Smooth muscle cell (in vitro differentiated cells): ENCODE results near the gene TMCC1. TPM values are rescaled to one million over a fixed set of nuclear protein-coding genes. Genes with fewer than 3 reads are reported as not detected.

Experiments
- DNase-seq: peaks from one replicate; lab custom pipeline; 2025; ENCODE audit not compliant: unreplicated experiment; lab: John Stamatoyannopoulos, UW
- H2AFZ ChIP-seq: fragments of 200-600 bp; sonication (generic); 2 replicates; pipeline ENCODE4 v1.6.0; 2016; ENCODE audit warnings: antibody characterized with exemption, low read depth, mild to moderate bottlenecking
- H3F3A ChIP-seq: fragments of 200-600 bp; sonication (generic); 2 replicates; pipeline ENCODE4 v1.6.0; 2017; ENCODE audit warnings: antibody characterized with exemption, low read depth
- H3K27ac ChIP-seq: fragments of 200-600 bp; sonication (generic); 2 replicates; pipeline ENCODE4 v1.5.1; 2016; ENCODE audit warnings: low read depth, mild to moderate bottlenecking
- H3K27me3 ChIP-seq: fragments of 200-600 bp; sonication (generic); 2 replicates; pipeline ENCODE4 v1.6.1; 2016; ENCODE audit warnings: low read depth, mild to moderate bottlenecking
- H3K36me3 ChIP-seq: fragments of 200-600 bp; sonication (generic); 2 replicates; pipeline ENCODE4 v1.5.1; 2016; ENCODE audit warnings: low read depth
- H3K4me1 ChIP-seq: fragments of 200-600 bp; sonication (generic); 2 replicates; pipeline ENCODE4 v1.5.1; 2016; ENCODE audit warnings: low read depth
- H3K4me2 ChIP-seq: fragments of 200-600 bp; sonication (generic); 2 replicates; pipeline ENCODE4 v1.6.0; 2016; ENCODE audit warnings: mild to moderate bottlenecking
- H3K4me3 ChIP-seq: fragments of 200-600 bp; sonication (generic); 2 replicates; pipeline ENCODE4 v1.5.1; 2016; ENCODE audit warnings: mild to moderate bottlenecking
- H3K79me2 ChIP-seq: fragments of 200-600 bp; sonication (generic); 2 replicates; pipeline ENCODE4 v1.6.0; 2016; ENCODE audit warnings: low read depth, mild to moderate bottlenecking
- H3K9ac ChIP-seq: fragments of 200-600 bp; sonication (generic); 2 replicates; pipeline ENCODE4 v1.6.0; 2016; ENCODE audit warnings: low read depth
- H3K9me3 ChIP-seq: fragments of 200-600 bp; sonication (generic); replicated peaks from 2 replicates; pipeline ENCODE4 v1.5.1; 2016; ENCODE audit warnings: low read depth
- H4K20me1 ChIP-seq: fragments of 200-600 bp; sonication (generic); 2 replicates; pipeline ENCODE4 v1.6.0; 2016; ENCODE audit warnings: low read depth
- CTCF ChIP-seq: fragments of 200-600 bp; sonication (generic); IDR thresholded peaks from 2 replicates; pipeline ENCODE4 v1.5.1; 2017; ENCODE audit warnings: borderline replicate concordance, mild to moderate bottlenecking, antibody characterized with exemption; ENCODE audit not compliant: insufficient read depth, poor library complexity, severe bottlenecking
- WGBS: methylation state at CpG from one replicate; pipeline ENCODE4 v1.1.7; 2016; ENCODE audit warnings: low lambda C conversion rate; 5-methylcytosine and 5-hydroxymethylcytosine counted together
- polyA plus RNA-seq: library from polyadenylated mRNA; unstranded; fragments of >200 nt; fragmentation: Nextera tagmentation; extraction: Ambion mirVana; gene quantifications from 2 replicates; pipeline ENCODE4 v1.2.1, GENCODE V29; 2016
- total RNA-seq: library from RNA; depleted of rRNA; stranded (reverse); fragments of >200 nt; gene quantifications from 2 replicates; pipeline ENCODE4 v1.2.3, GENCODE V29; 2014

TMCC1 gene
- total and polyA plus RNA-seq, 2 experiments from 2014 or later = 5.3 to 17.8 TPM

DNA sequence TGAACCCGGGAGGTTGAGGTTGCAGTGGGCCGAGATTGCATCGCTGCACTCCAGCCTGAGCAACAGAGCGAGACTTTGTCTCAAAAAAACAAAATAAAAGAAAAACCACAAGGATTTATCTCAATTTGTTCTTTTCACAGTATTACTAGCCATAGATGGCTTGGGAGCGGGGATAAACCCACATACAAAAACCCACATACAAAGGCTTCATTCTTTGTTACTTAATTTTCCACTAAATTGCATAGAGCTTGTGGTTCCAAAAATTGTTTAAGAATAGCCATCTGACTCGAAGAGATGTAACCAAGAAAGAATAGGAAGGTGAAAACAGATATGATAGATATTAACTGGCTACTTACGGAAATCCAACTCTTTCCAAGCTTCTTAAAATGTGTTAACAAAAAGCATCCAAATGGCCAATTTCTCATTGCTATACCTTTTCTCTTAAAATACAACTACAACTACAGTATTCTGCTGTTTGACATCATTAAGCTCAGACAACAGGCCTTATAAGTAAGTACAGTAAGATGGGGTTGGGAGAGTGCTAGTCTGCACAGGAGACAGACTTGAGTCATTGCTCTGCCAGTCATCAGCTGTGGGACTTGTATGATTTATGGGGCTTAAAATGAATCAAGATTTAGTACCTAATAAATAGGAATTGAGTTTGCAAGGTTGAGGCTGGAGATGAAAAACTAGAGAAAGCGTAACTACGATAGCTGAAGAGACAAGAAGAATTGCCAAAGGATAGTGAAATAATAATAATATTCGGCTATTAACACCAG is 190.4 kb downstream of the TMCC1 start:
- no peaks in the 10 kb centered on the region for H3F3A ChIP-seq
- H3K9me3 ChIP-seq = no peaks in the 10 kb centered on the region
- no peak overlapping the region for H3K4me3 ChIP-seq
- no peak overlapping the region for H2AFZ ChIP-seq
- peaks cover 34% of the 10 kb centered on the region for H3K4me1 ChIP-seq
- no peak for DNase-seq
- 79% methylated on average over 10 of the region's 10 CpGs for WGBS
- H3K9ac ChIP-seq = no peak overlapping the region
- H3K79me2 ChIP-seq = peaks cover 15% of the 10 kb centered on the region
- no peaks in the 10 kb centered on the region for H3K27me3 ChIP-seq
- TF ChIP-seq CTCF = no peak
- no peak overlapping the region for H3K4me2 ChIP-seq
- peaks cover 35% of the 10 kb centered on the region for H4K20me1 ChIP-seq
- H3K36me3 ChIP-seq = no peaks in the 10 kb centered on the region
- peak overlapping the region; percentile 57 for H3K27ac ChIP-seq

GRCh38 chr3:129701161-129701560 is 192.3 kb downstream of the TMCC1 start:
- no peaks in the 10 kb centered on the region for H3K27me3 ChIP-seq
- no peak for TF ChIP-seq CTCF
- H2AFZ ChIP-seq = no peak overlapping the region
- no peak overlapping the region for H3K4me3 ChIP-seq
- no peaks in the 10 kb centered on the region for H3F3A ChIP-seq
- H3K4me2 ChIP-seq = no peak overlapping the region
- H3K9me3 ChIP-seq = no peaks in the 10 kb centered on the region
- no peak overlapping the region for H3K9ac ChIP-seq
- DNase-seq = no peak
- peaks cover 34% of the 10 kb centered on the region for H3K4me1 ChIP-seq
- H3K79me2 ChIP-seq = peaks cover 17% of the 10 kb centered on the region
- H3K36me3 ChIP-seq = no peaks in the 10 kb centered on the region
- no peak overlapping the region for H3K27ac ChIP-seq
- WGBS = 85% methylated on average over 4 of the region's 4 CpGs
- peaks cover 29% of the 10 kb centered on the region for H4K20me1 ChIP-seq

GRCh38 chr3:129699612-129700011 is 193.9 kb downstream of the TMCC1 start:
- TF ChIP-seq CTCF = no peak
- no peak for DNase-seq
- Histone ChIP-seq H3K27me3 (no peaks in the 10 kb centered on the region), H4K20me1 (peaks cover 36% of the 10 kb centered on the region), H3K27ac (no peak overlapping the region), H3K4me1 (peaks cover 34% of the 10 kb centered on the region), H3K9ac (no peak overlapping the region), H3K79me2 (peaks cover 22% of the 10 kb centered on the region), H2AFZ (no peak overlapping the region), H3F3A (no peaks in the 10 kb centered on the region), H3K36me3 (no peaks in the 10 kb centered on the region), H3K4me3 (no peak overlapping the region), H3K9me3 (no peaks in the 10 kb centered on the region), H3K4me2 (no peak overlapping the region)
- 100% methylated on average over 1 of the region's 1 CpG for WGBS

- no peak for DNase-seq
Measured at GRCh38 chr3:129699199-129699598, 194.3 kb downstream of the TMCC1 start.

More at GRCh38 chr3:129699199-129699598, 194.3 kb downstream of the TMCC1 start:
- Histone ChIP-seq H3K4me3 (no peak overlapping the region), H3F3A (no peaks in the 10 kb centered on the region), H3K9ac (no peak overlapping the region), H3K27ac (no peak overlapping the region), H3K9me3 (no peaks in the 10 kb centered on the region), H2AFZ (no peak overlapping the region), H3K4me2 (no peak overlapping the region), H4K20me1 (peaks cover 38% of the 10 kb centered on the region), H3K36me3 (no peaks in the 10 kb centered on the region), H3K79me2 (peaks cover 22% of the 10 kb centered on the region), H3K27me3 (no peaks in the 10 kb centered on the region), H3K4me1 (peaks cover 34% of the 10 kb centered on the region)
- TF ChIP-seq CTCF = no peak
- WGBS = 68% methylated on average over 4 of the region's 4 CpGs
